GM19025 (cell line): ENCODE data around the gene KASH5.

Experiments used
- ATAC-seq: cut with Tn5 transposase; IDR thresholded peaks from one replicate; pipeline ENCODE4 v1.9.1; 2021; ENCODE audit warnings: mild to moderate bottlenecking, low read depth, moderate library complexity; ENCODE audit not compliant: unreplicated experiment

Gene KASH5

GRCh38 chr19:49395581-49396407 lies 7.7 kb downstream of the KASH5 start:
- no peak for ATAC-seq

- no peak for ATAC-seq
These were observed 8.9 kb downstream of the KASH5 start for GRCh38 chr19:49396738-49397505.

GRCh38 chr19:49398001-49398615 lies 10.1 kb downstream of the KASH5 start:
- ATAC-seq, result no peak

- ATAC-seq, result no peak
These were observed 10.9 kb downstream of the KASH5 start for GRCh38 chr19:49398931-49399330.

GRCh38 chr19:49400029-49400428 lies 12.0 kb downstream of the KASH5 start:
- no peak for ATAC-seq

- ATAC-seq, result no peak
These were observed 15.5 kb downstream of the KASH5 start for GRCh38 chr19:49403404-49404187.

GRCh38 chr19:49407079-49407478 lies 19.0 kb downstream of the KASH5 start:
- ATAC-seq, result no peak

- ATAC-seq, result no peak
These were observed 19.5 kb downstream of the KASH5 start for GRCh38 chr19:49407482-49408015.

- no peak for ATAC-seq
These were observed 20.9 kb downstream of the KASH5 start for GRCh38 chr19:49408816-49409440.

GRCh38 chr19:49409441-49410029 lies 21.5 kb downstream of the KASH5 start:
- ATAC-seq, result no peak

- no peak for ATAC-seq
These were observed 23.8 kb downstream of the KASH5 start for GRCh38 chr19:49411681-49412326.

GRCh38 chr19:49413348-49413747 lies 25.3 kb downstream of the KASH5 start:
- no peak for ATAC-seq

GRCh38 chr19:49414256-49414655 lies 26.2 kb downstream of the KASH5 start:
- no peak for ATAC-seq

- no peak for ATAC-seq
These were observed 27.2 kb downstream of the KASH5 start for GRCh38 chr19:49415102-49415809.

GRCh38 chr19:49415810-49416200 lies 27.8 kb downstream of the KASH5 start:
- ATAC-seq, result no peak

GRCh38 chr19:49417088-49417487 lies 29.0 kb downstream of the KASH5 start:
- no peak for ATAC-seq

GRCh38 chr19:49418511-49418910 lies 30.5 kb downstream of the KASH5 start:
- no peak for ATAC-seq

- ATAC-seq, result no peak
These were observed 31.1 kb downstream of the KASH5 start for GRCh38 chr19:49419173-49419572.
